ENCODE data around the gene C19orf85. TPM values are rescaled to one million over a fixed set of nuclear protein-coding genes. Genes with fewer than 3 reads are reported as not detected.

C19orf85 gene
- total RNA-seq, 1 donor from 2014 or later: not detected

DNA sequence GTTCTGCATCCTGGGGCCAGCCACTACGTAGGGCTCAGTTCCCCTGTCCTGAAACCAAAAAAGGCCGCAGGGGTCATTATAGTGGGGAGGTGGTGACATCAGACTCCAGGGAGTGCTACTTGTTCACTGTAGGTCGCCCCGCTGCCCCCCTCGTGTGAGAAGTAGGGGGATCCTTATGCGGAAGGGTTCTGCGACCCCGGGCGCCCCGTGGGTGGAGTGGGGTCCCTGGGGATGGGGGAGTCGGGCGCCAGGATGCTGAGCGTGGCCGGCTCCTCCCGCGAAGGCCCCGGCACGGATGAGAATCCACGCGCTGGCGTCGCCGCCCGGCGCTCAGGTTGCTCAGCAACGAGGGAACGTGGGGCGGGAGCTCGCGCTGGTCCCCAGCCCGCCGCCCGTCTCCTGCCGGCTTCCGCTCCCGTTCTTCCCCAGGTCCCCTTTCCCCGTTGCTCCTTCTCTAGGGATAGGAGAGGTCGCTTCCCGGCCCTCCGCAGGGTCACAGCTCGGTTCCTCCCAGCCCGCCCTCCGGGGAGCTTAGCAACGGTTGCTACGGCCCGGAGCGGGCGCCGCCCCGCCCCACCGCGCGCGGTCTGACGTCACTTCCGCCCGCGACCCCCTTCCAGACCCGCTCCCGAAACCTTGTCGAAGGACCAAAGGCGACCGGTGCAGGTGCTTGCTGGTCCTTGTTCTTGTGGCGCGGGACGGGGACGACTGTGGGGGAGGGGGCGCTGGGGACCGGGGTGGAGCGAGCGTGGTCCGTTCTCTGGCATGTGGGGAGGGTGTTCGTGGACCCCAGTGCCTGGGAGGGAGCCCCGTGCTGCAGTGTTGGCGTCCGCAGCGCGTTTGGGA is 20.3 kb upstream of the C19orf85 start, which contains the start of gene NAT14:
Gene NAT14 (plus strand): TSS at position 596 of the 846 bp plus-strand sequence. CDS start 521 bp downstream, outside the sequence.
- peak within 1 kb of the TSS; percentile 91 for H3K27ac Mint-ChIP-seq (ENCODE audit: unreplicated experiment)
- TF ChIP-seq, protein P1, sequence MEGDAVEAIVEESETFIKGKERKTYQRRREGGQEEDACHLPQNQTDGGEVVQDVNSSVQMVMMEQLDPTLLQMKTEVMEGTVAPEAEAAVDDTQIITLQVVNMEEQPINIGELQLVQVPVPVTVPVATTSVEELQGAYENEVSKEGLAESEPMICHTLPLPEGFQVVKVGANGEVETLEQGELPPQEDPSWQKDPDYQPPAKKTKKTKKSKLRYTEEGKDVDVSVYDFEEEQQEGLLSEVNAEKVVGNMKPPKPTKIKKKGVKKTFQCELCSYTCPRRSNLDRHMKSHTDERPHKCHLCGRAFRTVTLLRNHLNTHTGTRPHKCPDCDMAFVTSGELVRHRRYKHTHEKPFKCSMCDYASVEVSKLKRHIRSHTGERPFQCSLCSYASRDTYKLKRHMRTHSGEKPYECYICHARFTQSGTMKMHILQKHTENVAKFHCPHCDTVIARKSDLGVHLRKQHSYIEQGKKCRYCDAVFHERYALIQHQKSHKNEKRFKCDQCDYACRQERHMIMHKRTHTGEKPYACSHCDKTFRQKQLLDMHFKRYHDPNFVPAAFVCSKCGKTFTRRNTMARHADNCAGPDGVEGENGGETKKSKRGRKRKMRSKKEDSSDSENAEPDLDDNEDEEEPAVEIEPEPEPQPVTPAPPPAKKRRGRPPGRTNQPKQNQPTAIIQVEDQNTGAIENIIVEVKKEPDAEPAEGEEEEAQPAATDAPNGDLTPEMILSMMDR (IDR thresholded peaks at IDR 0.05): no peak
- H3K36me3 Mint-ChIP-seq (ENCODE audit: low read depth): no peaks in the 10 kb centered on the region
- H3K4me3 Mint-ChIP-seq (ENCODE audit: unreplicated experiment): peak within 1 kb of the TSS; percentile 68
- H3K27me3 Mint-ChIP-seq (ENCODE audit: low read depth): no peaks in the 10 kb centered on the region
- no peaks in the 10 kb centered on the region for H3K9me3 Mint-ChIP-seq (ENCODE audit: low read depth)
- peaks cover 28% of the 10 kb centered on the region for H3K4me1 Mint-ChIP-seq (ENCODE audit: low read depth)
- no peak for DNase-seq (ENCODE audit: low spot score)

DNA sequence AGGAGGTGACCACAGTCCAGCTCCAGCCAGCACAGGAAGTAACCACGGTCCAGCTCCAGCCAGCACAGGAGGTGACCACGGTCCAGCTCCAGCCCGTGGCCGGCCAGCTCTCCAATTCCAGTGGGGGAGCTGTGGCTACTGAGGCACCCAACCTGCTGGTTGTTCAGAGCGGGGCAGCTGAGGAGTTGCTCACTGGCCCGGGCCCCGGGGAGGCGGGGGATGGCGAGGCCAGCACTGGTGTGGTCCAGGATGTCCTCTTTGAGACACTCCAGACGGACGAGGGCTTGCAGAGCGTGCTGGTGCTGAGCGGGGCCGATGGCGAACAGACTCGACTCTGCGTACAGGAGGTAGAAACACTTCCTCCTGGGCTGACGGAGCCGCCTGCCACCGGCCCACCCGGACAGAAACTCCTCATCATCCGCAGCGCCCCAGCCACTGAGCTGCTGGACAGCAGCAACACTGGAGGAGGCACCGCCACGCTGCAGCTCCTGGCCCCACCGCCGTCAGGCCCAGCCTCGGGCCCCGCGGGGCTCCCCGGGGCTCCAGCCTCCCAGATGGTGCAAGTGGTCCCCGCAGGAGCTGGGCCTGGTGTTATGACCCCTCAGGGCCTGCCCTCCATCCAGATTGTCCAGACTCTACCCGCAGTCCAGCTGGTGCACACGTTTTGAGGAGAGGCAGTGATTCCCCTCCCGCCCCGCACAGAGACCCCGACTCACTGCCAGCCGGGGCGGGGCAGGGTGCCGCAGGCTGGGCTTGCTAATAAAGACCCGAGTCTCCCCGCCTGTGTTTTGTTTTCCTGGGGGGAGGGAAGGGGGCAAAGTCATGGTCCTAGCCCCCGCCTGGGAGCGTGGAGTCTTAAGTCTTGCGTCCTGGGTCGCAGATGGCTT is 19.4 kb upstream of the C19orf85 start:
- Mint-ChIP-seq H3K27me3 (ENCODE audit: low read depth) (no peaks in the 10 kb centered on the region), H3K27ac (ENCODE audit: unreplicated experiment) (peak overlapping the region; percentile 36), H3K4me1 (ENCODE audit: low read depth) (peaks cover 33% of the 10 kb centered on the region), H3K4me3 (ENCODE audit: unreplicated experiment) (peak overlapping the region; percentile 68), H3K36me3 (ENCODE audit: low read depth) (no peaks in the 10 kb centered on the region), H3K9me3 (ENCODE audit: low read depth) (no peaks in the 10 kb centered on the region)
- TF ChIP-seq, protein P1 (IDR thresholded peaks at IDR 0.05): no peak
- no peak for DNase-seq (ENCODE audit: low spot score)

DNA sequence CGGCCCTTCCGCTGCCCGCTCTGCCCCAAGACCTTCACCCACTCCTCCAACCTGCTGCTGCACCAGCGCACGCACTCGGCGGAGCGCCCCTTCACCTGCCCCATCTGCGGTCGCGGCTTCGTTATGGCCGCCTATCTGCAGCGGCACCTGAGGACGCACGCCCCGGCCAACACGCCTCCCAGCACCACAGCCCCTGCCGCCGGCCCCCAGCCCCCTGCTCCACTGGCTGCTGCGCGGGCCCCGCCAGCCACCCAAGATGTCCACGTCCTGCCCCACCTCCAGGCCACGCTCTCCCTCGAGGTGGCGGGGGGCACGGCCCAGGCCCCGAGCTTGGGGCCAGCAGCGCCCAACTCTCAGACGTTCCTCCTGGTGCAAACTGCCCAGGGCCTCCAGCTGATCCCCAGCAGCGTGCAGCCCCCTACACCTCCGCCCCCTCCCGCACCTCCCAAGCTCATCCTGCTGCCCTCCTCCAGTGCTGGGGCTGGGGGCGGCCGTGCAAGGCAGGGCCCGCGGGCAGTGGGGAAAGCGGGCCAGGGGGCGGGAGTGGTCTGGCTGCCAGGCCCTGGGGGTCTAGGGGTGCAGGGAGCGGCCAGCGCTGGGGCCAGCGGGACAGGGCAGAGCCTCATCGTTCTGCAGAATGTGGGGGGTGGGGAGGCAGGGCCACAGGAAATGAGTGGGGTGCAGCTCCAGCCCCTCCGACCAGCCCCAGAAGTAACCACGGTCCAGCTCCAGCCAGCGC is 18.6 kb upstream of the C19orf85 start:
- DNase-seq (ENCODE audit: low spot score): no peak
- peaks cover 38% of the 10 kb centered on the region for H3K4me1 Mint-ChIP-seq (ENCODE audit: low read depth)
- no peak overlapping the region for H3K4me3 Mint-ChIP-seq (ENCODE audit: unreplicated experiment)
- TF ChIP-seq, protein P1 (IDR thresholded peaks at IDR 0.05): no peak
- no peaks in the 10 kb centered on the region for H3K9me3 Mint-ChIP-seq (ENCODE audit: low read depth)
- no peaks in the 10 kb centered on the region for H3K27me3 Mint-ChIP-seq (ENCODE audit: low read depth)
- H3K36me3 Mint-ChIP-seq (ENCODE audit: low read depth): no peaks in the 10 kb centered on the region
- H3K27ac Mint-ChIP-seq (ENCODE audit: unreplicated experiment): no peak overlapping the region

DNA sequence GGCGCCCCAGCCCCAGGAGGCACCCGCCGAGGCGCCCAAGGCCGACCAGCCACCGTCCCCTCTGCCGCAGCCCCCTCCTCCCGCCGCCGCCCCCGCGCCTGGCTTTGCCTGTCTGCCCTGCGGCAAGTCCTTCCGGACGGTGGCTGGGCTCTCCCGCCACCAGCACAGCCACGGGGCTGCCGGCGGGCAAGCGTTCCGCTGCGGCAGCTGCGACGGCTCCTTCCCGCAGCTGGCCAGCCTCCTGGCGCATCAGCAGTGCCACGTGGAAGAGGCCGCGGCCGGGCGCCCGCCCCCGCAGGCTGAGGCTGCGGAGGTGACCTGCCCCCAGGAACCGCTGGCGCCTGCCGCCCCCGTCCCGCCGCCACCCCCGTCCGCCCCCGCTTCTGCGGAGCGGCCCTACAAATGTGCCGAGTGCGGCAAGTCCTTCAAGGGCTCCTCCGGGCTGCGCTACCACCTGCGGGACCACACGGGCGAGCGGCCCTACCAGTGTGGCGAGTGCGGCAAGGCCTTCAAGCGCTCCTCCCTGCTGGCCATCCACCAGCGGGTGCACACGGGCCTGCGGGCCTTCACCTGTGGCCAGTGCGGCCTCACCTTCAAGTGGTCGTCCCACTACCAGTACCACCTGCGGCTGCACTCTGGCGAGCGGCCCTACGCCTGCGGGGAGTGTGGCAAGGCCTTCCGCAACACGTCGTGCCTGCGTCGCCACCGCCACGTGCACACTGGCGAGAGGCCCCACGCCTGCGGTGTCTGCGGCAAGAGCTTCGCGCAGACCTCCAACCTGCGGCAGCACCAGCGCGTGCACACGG is 17.8 kb upstream of the C19orf85 start:
- Mint-ChIP-seq H3K27ac (ENCODE audit: unreplicated experiment) (no peak overlapping the region), H3K27me3 (ENCODE audit: low read depth) (no peaks in the 10 kb centered on the region), H3K4me1 (ENCODE audit: low read depth) (peaks cover 39% of the 10 kb centered on the region), H3K9me3 (ENCODE audit: low read depth) (no peaks in the 10 kb centered on the region), H3K36me3 (ENCODE audit: low read depth) (no peaks in the 10 kb centered on the region), H3K4me3 (ENCODE audit: unreplicated experiment) (no peak overlapping the region)
- TF ChIP-seq, protein P1 (IDR thresholded peaks at IDR 0.05): no peak
- no peak for DNase-seq (ENCODE audit: low spot score)
